ENCODE data around the gene MSI2.
"Not testable (repeated sequence)": the region's sequence is repeated elsewhere in the genome, so short reads cannot be mapped to it uniquely, and the experiment has no call there.

MSI2 gene

GRCh38 chr17:57619061-57619937, 363.0 kb downstream of the MSI2 start:
- Histone ChIP-seq H3K4me2 (ENCODE audit: low read length) (no peak overlapping the region), H3K4me3 (ENCODE audit: low read length) (no peak overlapping the region), H3K9me3 (replicated peaks; ENCODE audit: low read length) (no peaks in the 10 kb centered on the region), H3K4me1 (ENCODE audit: control insufficient read depth, insufficient read depth, low read length) (peaks cover 20% of the 10 kb centered on the region), H3K36me3 (ENCODE audit: insufficient read depth, low read length) (peaks cover 14% of the 10 kb centered on the region), H3K27me3 (ENCODE audit: control insufficient read depth, insufficient read depth, low read length) (no peaks in the 10 kb centered on the region), H3K9ac (ENCODE audit: low read depth, low read length) (no peak overlapping the region)

GRCh38 chr17:57620576-57620975, 364.3 kb downstream of the MSI2 start:
- Histone ChIP-seq H3K9ac (ENCODE audit: low read depth, low read length) (no peak overlapping the region), H3K9me3 (replicated peaks; ENCODE audit: low read length) (no peaks in the 10 kb centered on the region), H3K4me1 (ENCODE audit: control insufficient read depth, insufficient read depth, low read length) (peaks cover 20% of the 10 kb centered on the region), H3K4me2 (ENCODE audit: low read length) (no peak overlapping the region), H3K27me3 (ENCODE audit: control insufficient read depth, insufficient read depth, low read length) (no peaks in the 10 kb centered on the region), H3K36me3 (ENCODE audit: insufficient read depth, low read length) (peaks cover 14% of the 10 kb centered on the region), H3K4me3 (ENCODE audit: low read length) (no peak overlapping the region)

GRCh38 chr17:57621791-57622190, 365.5 kb downstream of the MSI2 start:
- not testable (repeated sequence) for H3K4me3 ChIP-seq (ENCODE audit: low read length); H3K27me3 ChIP-seq (ENCODE audit: control insufficient read depth, insufficient read depth, low read length); H3K9me3 ChIP-seq (replicated peaks; ENCODE audit: low read length); H3K9ac ChIP-seq (ENCODE audit: low read depth, low read length); H3K4me2 ChIP-seq (ENCODE audit: low read length)
- Histone ChIP-seq H3K36me3 (ENCODE audit: insufficient read depth, low read length) (peaks cover 10% of the 10 kb centered on the region), H3K4me1 (ENCODE audit: control insufficient read depth, insufficient read depth, low read length) (peaks cover 20% of the 10 kb centered on the region)

GRCh38 chr17:57622306-57622682, 366.0 kb downstream of the MSI2 start:
- Histone ChIP-seq H3K9ac (ENCODE audit: low read depth, low read length) (no peak overlapping the region), H3K4me3 (ENCODE audit: low read length) (no peak overlapping the region), H3K27me3 (ENCODE audit: control insufficient read depth, insufficient read depth, low read length) (no peaks in the 10 kb centered on the region), H3K4me2 (ENCODE audit: low read length) (no peak overlapping the region), H3K36me3 (ENCODE audit: insufficient read depth, low read length) (peaks cover 10% of the 10 kb centered on the region), H3K9me3 (replicated peaks; ENCODE audit: low read length) (no peaks in the 10 kb centered on the region), H3K4me1 (ENCODE audit: control insufficient read depth, insufficient read depth, low read length) (peaks cover 20% of the 10 kb centered on the region)

- peaks cover 10% of the 10 kb centered on the region for H3K36me3 ChIP-seq (ENCODE audit: insufficient read depth, low read length)
- H3K9ac ChIP-seq (ENCODE audit: low read depth, low read length): no peak overlapping the region
These were observed 366.5 kb downstream of the MSI2 start for GRCh38 chr17:57622683-57623433.

GRCh38 chr17:57623620-57624019, 367.3 kb downstream of the MSI2 start:
- no peak overlapping the region for H3K4me2 ChIP-seq (ENCODE audit: low read length)

More at GRCh38 chr17:57622683-57623433, 366.5 kb downstream of the MSI2 start:
- H3K9me3 ChIP-seq (replicated peaks; ENCODE audit: low read length): no peaks in the 10 kb centered on the region
- H3K4me3 ChIP-seq (ENCODE audit: low read length): no peak overlapping the region
- H3K4me2 ChIP-seq (ENCODE audit: low read length): peak overlapping the region; percentile 4
- H3K27me3 ChIP-seq (ENCODE audit: control insufficient read depth, insufficient read depth, low read length): no peaks in the 10 kb centered on the region
- H3K4me1 ChIP-seq (ENCODE audit: control insufficient read depth, insufficient read depth, low read length): peaks cover 20% of the 10 kb centered on the region

GRCh38 chr17:57624386-57624785, 368.1 kb downstream of the MSI2 start:
- Histone ChIP-seq H3K4me1 (ENCODE audit: control insufficient read depth, insufficient read depth, low read length) (peaks cover 18% of the 10 kb centered on the region), H3K27me3 (ENCODE audit: control insufficient read depth, insufficient read depth, low read length) (no peaks in the 10 kb centered on the region), H3K9ac (ENCODE audit: low read depth, low read length) (no peak overlapping the region), H3K4me2 (ENCODE audit: low read length) (no peak overlapping the region), H3K36me3 (ENCODE audit: insufficient read depth, low read length) (peaks cover 4% of the 10 kb centered on the region), H3K9me3 (replicated peaks; ENCODE audit: low read length) (no peaks in the 10 kb centered on the region), H3K4me3 (ENCODE audit: low read length) (no peak overlapping the region)

More at GRCh38 chr17:57623620-57624019, 367.3 kb downstream of the MSI2 start:
- H3K9ac ChIP-seq (ENCODE audit: low read depth, low read length): no peak overlapping the region
- peaks cover 10% of the 10 kb centered on the region for H3K36me3 ChIP-seq (ENCODE audit: insufficient read depth, low read length)
- no peak overlapping the region for H3K4me3 ChIP-seq (ENCODE audit: low read length)
- H3K9me3 ChIP-seq (replicated peaks; ENCODE audit: low read length): no peaks in the 10 kb centered on the region
- peaks cover 20% of the 10 kb centered on the region for H3K4me1 ChIP-seq (ENCODE audit: control insufficient read depth, insufficient read depth, low read length)
- no peaks in the 10 kb centered on the region for H3K27me3 ChIP-seq (ENCODE audit: control insufficient read depth, insufficient read depth, low read length)

GRCh38 chr17:57625511-57625910, 369.2 kb downstream of the MSI2 start:
- peaks cover 13% of the 10 kb centered on the region for H3K4me1 ChIP-seq (ENCODE audit: control insufficient read depth, insufficient read depth, low read length)
- no peaks in the 10 kb centered on the region for H3K9me3 ChIP-seq (replicated peaks; ENCODE audit: low read length)
- H3K27me3 ChIP-seq (ENCODE audit: control insufficient read depth, insufficient read depth, low read length): no peaks in the 10 kb centered on the region
- H3K9ac ChIP-seq (ENCODE audit: low read depth, low read length): no peak overlapping the region
- H3K4me3 ChIP-seq (ENCODE audit: low read length): no peak overlapping the region
- no peaks in the 10 kb centered on the region for H3K36me3 ChIP-seq (ENCODE audit: insufficient read depth, low read length)
- no peak overlapping the region for H3K4me2 ChIP-seq (ENCODE audit: low read length)

GRCh38 chr17:57625957-57626356, 369.6 kb downstream of the MSI2 start:
- Histone ChIP-seq H3K4me2 (ENCODE audit: low read length) (no peak overlapping the region), H3K27me3 (ENCODE audit: control insufficient read depth, insufficient read depth, low read length) (no peaks in the 10 kb centered on the region), H3K9me3 (replicated peaks; ENCODE audit: low read length) (no peaks in the 10 kb centered on the region), H3K36me3 (ENCODE audit: insufficient read depth, low read length) (peaks cover under 1% of the 10 kb centered on the region), H3K4me3 (ENCODE audit: low read length) (no peak overlapping the region), H3K4me1 (ENCODE audit: control insufficient read depth, insufficient read depth, low read length) (peaks cover 13% of the 10 kb centered on the region), H3K9ac (ENCODE audit: low read depth, low read length) (no peak overlapping the region)

GRCh38 chr17:57626520-57627210, 370.3 kb downstream of the MSI2 start:
- Histone ChIP-seq H3K27me3 (ENCODE audit: control insufficient read depth, insufficient read depth, low read length) (no peaks in the 10 kb centered on the region), H3K4me1 (ENCODE audit: control insufficient read depth, insufficient read depth, low read length) (peaks cover 13% of the 10 kb centered on the region), H3K9ac (ENCODE audit: low read depth, low read length) (no peak overlapping the region), H3K9me3 (replicated peaks; ENCODE audit: low read length) (no peaks in the 10 kb centered on the region), H3K4me3 (ENCODE audit: low read length) (no peak overlapping the region), H3K36me3 (ENCODE audit: insufficient read depth, low read length) (peaks cover 7% of the 10 kb centered on the region), H3K4me2 (ENCODE audit: low read length) (no peak overlapping the region)

GRCh38 chr17:57627591-57627990, 371.3 kb downstream of the MSI2 start:
- Histone ChIP-seq H3K27me3 (ENCODE audit: control insufficient read depth, insufficient read depth, low read length) (no peaks in the 10 kb centered on the region), H3K9me3 (replicated peaks; ENCODE audit: low read length) (no peaks in the 10 kb centered on the region), H3K36me3 (ENCODE audit: insufficient read depth, low read length) (peaks cover 12% of the 10 kb centered on the region), H3K4me1 (ENCODE audit: control insufficient read depth, insufficient read depth, low read length) (peaks cover 11% of the 10 kb centered on the region), H3K4me2 (ENCODE audit: low read length) (no peak overlapping the region), H3K9ac (ENCODE audit: low read depth, low read length) (no peak overlapping the region), H3K4me3 (ENCODE audit: low read length) (no peak overlapping the region)

All from skeletal muscle satellite cell (primary cell).